Right lobe of liver (tissue), 4 donors: ENCODE results near the gene TMED4.

Experiments
- POLR2A ChIP-seq: fragments of 450-650 bp; IDR thresholded peaks from one replicate; pipeline ENCODE4 v1.6.1; 2017; ENCODE audit warnings: antibody characterized with exemption, mild to moderate bottlenecking
- TF ChIP-seq, protein P1 (sequence below), 4 donors: fragments of 200-600 bp in 3 of 4; fragments of 450-650 bp in 1 of 4; IDR thresholded peaks; one replicate each; pipeline versions ENCODE4 v1.5.1 to v1.8.0; 2016 to 2022; ENCODE audit warnings: antibody characterized with exemption in 4 of 4, mild to moderate bottlenecking in 2 of 4
- donor health status: DM: no; HTN: no; CAD: no.
- donor health status: DM: no; HTN: no; CAD: no.
- donor health status: DM: no; HTN: yes; CAD: no.

DNA sequence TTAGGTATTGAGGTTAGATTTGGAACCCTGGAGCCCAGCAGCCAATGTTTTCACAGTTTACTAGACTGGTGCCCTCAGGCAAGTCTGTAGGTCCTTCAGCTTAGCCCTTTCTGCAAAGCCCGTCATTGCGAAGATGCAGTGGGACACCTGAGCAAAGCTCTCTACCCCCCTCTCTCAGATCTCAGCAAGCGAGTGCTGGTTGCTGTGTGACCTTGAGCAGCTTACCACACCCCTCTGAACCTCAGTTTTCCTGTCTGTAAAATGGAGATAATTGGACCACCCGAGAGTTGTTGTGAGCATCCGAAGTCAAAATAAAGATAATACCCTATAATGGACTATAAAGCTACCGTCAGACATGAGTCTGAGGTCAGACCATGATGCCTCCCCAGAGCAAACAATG, 44.6 kb downstream of the TMED4 start:
- no peak for TF ChIP-seq POLR2A
- TF ChIP-seq, protein P1, sequence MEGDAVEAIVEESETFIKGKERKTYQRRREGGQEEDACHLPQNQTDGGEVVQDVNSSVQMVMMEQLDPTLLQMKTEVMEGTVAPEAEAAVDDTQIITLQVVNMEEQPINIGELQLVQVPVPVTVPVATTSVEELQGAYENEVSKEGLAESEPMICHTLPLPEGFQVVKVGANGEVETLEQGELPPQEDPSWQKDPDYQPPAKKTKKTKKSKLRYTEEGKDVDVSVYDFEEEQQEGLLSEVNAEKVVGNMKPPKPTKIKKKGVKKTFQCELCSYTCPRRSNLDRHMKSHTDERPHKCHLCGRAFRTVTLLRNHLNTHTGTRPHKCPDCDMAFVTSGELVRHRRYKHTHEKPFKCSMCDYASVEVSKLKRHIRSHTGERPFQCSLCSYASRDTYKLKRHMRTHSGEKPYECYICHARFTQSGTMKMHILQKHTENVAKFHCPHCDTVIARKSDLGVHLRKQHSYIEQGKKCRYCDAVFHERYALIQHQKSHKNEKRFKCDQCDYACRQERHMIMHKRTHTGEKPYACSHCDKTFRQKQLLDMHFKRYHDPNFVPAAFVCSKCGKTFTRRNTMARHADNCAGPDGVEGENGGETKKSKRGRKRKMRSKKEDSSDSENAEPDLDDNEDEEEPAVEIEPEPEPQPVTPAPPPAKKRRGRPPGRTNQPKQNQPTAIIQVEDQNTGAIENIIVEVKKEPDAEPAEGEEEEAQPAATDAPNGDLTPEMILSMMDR (IDR thresholded peaks at IDR 0.05) = no peak
